Activated CD4-positive, alpha-beta T cell treated with anti-CD3 and anti-CD28 coated beads for 36 hours (primary cell): Measurements from ENCODE around the gene MARF1. TPM values are rescaled to one million over a fixed set of nuclear protein-coding genes. Genes with fewer than 3 reads are reported as not detected.
"Not testable (repeated sequence)": the region's sequence is repeated elsewhere in the genome, so short reads cannot be mapped to it uniquely, and the experiment has no call there.

Experiments
- ATAC-seq: fragments of 200-7000 bp; cut with Tn5 transposase; one replicate; pipeline ENCODE4 v1.10.0; 2021; ENCODE audit warnings: mild to moderate bottlenecking, moderate library complexity
- CTCF ChIA-PET: fragments of 350-600 bp; sonication (Branson Sonifier 250); formaldehyde crosslinking; loops from one replicate; lab custom pipeline; 2021; ENCODE audit warnings: antibody characterized with exemption; lab: Charles Lee
- POLR2A ChIA-PET: fragments of 350-600 bp; sonication (Branson Sonifier 250); formaldehyde crosslinking; loops from one replicate; lab custom pipeline; 2021; ENCODE audit warnings: antibody characterized with exemption, inconsistent platforms; lab: Charles Lee
- DNase-seq: peaks from one replicate; pipeline ENCODE4 v3.0.0-alpha.2; 2020
- H3K27ac Mint-ChIP-seq: one replicate; pipeline ENCODE4 v1.8.0; 2021; ENCODE audit warnings: mixed read lengths
- H3K27me3 Mint-ChIP-seq: one replicate; pipeline ENCODE4 v1.8.0; 2021; ENCODE audit warnings: mixed read lengths
- H3K36me3 Mint-ChIP-seq: one replicate; pipeline ENCODE4 v1.8.0; 2021; ENCODE audit warnings: low read depth, mixed read lengths
- H3K4me1 Mint-ChIP-seq: one replicate; pipeline ENCODE4 v1.8.0; 2021; ENCODE audit warnings: mixed read lengths
- H3K4me3 Mint-ChIP-seq: one replicate; pipeline ENCODE4 v1.8.0; 2021; ENCODE audit warnings: mild to moderate bottlenecking, moderate library complexity, mixed read lengths
- H3K9me3 Mint-ChIP-seq: one replicate; pipeline ENCODE4 v1.8.0; 2021; ENCODE audit warnings: low read depth, mixed read lengths
- intact Hi-C, 2 experiments: fragments of 100-400 bp; cut with DNase I in 1 of 2; cut with micrococcal nuclease in 1 of 2; formaldehyde crosslinking; loops; one replicate each; pipeline versions ENCODE4 v1.14.2 to v1.15.1; 2022 to 2024; cut with DNase I, micrococcal nuclease
- total RNA-seq, 2 experiments: library from RNA; stranded (reverse); gene quantifications; one replicate each; pipeline ENCODE4 v1.2.3, GENCODE V29; 2021

Gene MARF1
- total RNA-seq, 2 experiments from 2014 or later = 50.2 to 72.5 TPM

- peaks cover 51% of the 10 kb centered on the region for H3K36me3 Mint-ChIP-seq
- not testable (repeated sequence) for H3K27me3 Mint-ChIP-seq, DNase-seq, ATAC-seq, H3K4me3 Mint-ChIP-seq, H3K9me3 Mint-ChIP-seq
- peaks cover 32% of the 10 kb centered on the region for H3K4me1 Mint-ChIP-seq
- ChIA-PET CTCF (interaction anchor here (0.6 to 2.4 kb wide), 4 partner anchors 10 to 57 kb away, joined by 3 to 10 read pairs (median 4); no protein-coding TSS in a partner anchor), POLR2A (interaction anchor here (1.0 kb wide), 1 partner anchor 14 kb away, joined by 3 read pairs; no protein-coding TSS in a partner anchor)
- H3K27ac Mint-ChIP-seq = peak overlapping the region; percentile 97
- intact Hi-C loops = loop anchor here in 1 of 2 experiments (1.0 kb wide), 1 partner anchor 22 kb away; the partner anchor contains the start of gene NDE1
Observed at GRCh38 chr16:15672127-15672513, 29.2 kb upstream of the MARF1 start.

GRCh38 chr16:15671530-15672117 lies 28.7 kb upstream of the MARF1 start:
- H3K9me3 Mint-ChIP-seq = no peaks in the 10 kb centered on the region
- DNase-seq (no peak), ATAC-seq (no peak)
- no peak overlapping the region for H3K4me3 Mint-ChIP-seq
- POLR2A ChIA-PET = interaction anchor here (1.0 kb wide), 1 partner anchor 13 kb away, joined by 3 read pairs; no protein-coding TSS in a partner anchor
- intact Hi-C loops = loop anchor here in 1 of 2 experiments (1.0 kb wide), 1 partner anchor 21 kb away; the partner anchor contains the start of gene NDE1
- peaks cover 32% of the 10 kb centered on the region for H3K4me1 Mint-ChIP-seq
- CTCF ChIA-PET = interaction anchor here (0.6 to 2.4 kb wide), 4 partner anchors 10 to 57 kb away, joined by 3 to 10 read pairs (median 4); no protein-coding TSS in a partner anchor
- H3K27me3 Mint-ChIP-seq = no peaks in the 10 kb centered on the region
- peaks cover 50% of the 10 kb centered on the region for H3K36me3 Mint-ChIP-seq
- peak overlapping the region; percentile 97 for H3K27ac Mint-ChIP-seq

- intact Hi-C loops = no loop called here
- Mint-ChIP-seq H3K9me3 (no peaks in the 10 kb centered on the region), H3K4me1 (peaks cover 13% of the 10 kb centered on the region), H3K36me3 (peaks cover 49% of the 10 kb centered on the region), H3K4me3 (no peak overlapping the region), H3K27me3 (no peaks in the 10 kb centered on the region), H3K27ac (no peak overlapping the region)
- POLR2A ChIA-PET = no interaction called here
- ATAC-seq (no peak), DNase-seq (no peak)
- CTCF ChIA-PET = interaction anchor here (0.6 kb wide), 1 partner anchor 24 kb away, joined by 6 read pairs; the partner anchor contains the start of gene MARF1
Observed at GRCh38 chr16:15667091-15667742, 24.3 kb upstream of the MARF1 start.

DNA sequence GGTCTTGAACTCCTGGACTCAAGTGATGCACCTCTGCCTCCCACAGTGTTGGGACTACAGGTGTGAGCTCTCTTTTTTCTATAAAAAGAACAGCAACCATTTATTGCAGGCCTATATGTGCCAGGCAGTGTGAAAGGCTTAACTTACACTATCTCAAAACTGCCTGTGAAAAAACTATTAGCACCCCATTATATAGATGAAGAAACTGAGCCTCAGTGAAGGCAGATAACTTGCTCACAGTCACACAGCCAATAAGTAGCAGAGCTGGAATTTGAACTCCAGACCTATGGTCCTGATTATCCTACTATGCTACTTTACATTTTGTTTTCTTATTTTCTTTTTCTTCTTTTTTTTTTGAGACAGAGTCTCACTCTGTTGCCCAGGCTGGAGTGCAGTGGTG lies 22.2 kb upstream of the MARF1 start:
- Mint-ChIP-seq H3K4me3 (no peak overlapping the region), H3K36me3 (peaks cover 49% of the 10 kb centered on the region), H3K27me3 (no peaks in the 10 kb centered on the region), H3K4me1 (peaks cover 17% of the 10 kb centered on the region), H3K27ac (no peak overlapping the region), H3K9me3 (no peaks in the 10 kb centered on the region)
- no peak for ATAC-seq
- POLR2A ChIA-PET = interaction anchor here (0.6 kb wide), 1 partner anchor 22 kb away, joined by 5 read pairs; the partner anchor contains the start of gene MARF1
- CTCF ChIA-PET = interaction anchor here (1.4 to 1.6 kb wide), 2 partner anchors 17 to 29 kb away, joined by 3 read pairs; no protein-coding TSS in a partner anchor
- intact Hi-C loops = no loop called here
- no peak for DNase-seq

GRCh38 chr16:15660203-15660601 lies 17.2 kb upstream of the MARF1 start:
- peaks cover 39% of the 10 kb centered on the region for H3K36me3 Mint-ChIP-seq

DNA sequence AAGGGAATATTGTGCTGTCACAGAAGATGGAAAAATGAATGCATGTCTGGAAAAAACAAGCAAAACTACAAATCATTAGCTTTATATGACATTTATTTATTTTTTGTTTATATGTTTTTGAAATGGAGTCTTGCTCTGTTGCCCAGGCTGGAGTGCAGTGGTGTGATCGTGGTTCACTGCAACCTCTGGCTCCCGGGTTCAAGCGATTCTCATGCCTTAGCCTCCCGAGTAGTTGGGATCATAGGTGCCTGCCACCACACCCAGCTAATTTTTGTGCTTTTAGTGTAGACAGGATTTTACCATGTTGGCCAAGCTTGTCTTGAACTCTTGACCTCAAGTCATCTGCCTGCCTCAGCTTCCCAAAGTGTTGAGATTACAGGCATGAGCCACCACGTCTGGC lies 15.6 kb upstream of the MARF1 start:
- intact Hi-C loops = loop anchor here in 1 of 2 experiments (1.0 kb wide), 1 partner anchor 12 kb away; no protein-coding TSS in a partner anchor
- ChIA-PET POLR2A (interaction anchor here (0.8 kb wide), 1 partner anchor 13 kb away, joined by 3 read pairs; no protein-coding TSS in a partner anchor), CTCF (interaction anchor here (0.6 to 1.1 kb wide), 3 partner anchors 12 to 16 kb away, joined by 3 to 4 read pairs (median 4); no protein-coding TSS in a partner anchor)
- DNase-seq (no peak), ATAC-seq (no peak)
- Mint-ChIP-seq H3K36me3 (peaks cover 36% of the 10 kb centered on the region), H3K4me1 (peaks cover 48% of the 10 kb centered on the region), H3K4me3 (no peak overlapping the region), H3K9me3 (no peaks in the 10 kb centered on the region), H3K27ac (peak overlapping the region; percentile 62), H3K27me3 (no peaks in the 10 kb centered on the region)

More at GRCh38 chr16:15660203-15660601, 17.2 kb upstream of the MARF1 start:
- no peak for DNase-seq
- intact Hi-C loops = no loop called here
- ChIA-PET CTCF (interaction anchor here (1.1 to 1.9 kb wide), 2 partner anchors 15 to 88 kb away, joined by 3 to 6 read pairs; no protein-coding TSS in a partner anchor), POLR2A (interaction anchor here (0.5 to 0.7 kb wide), 4 partner anchors 10 to 228 kb away, joined by 3 to 6 read pairs (median 4); partner anchors contain the start of gene CEP20)
- no peak overlapping the region for H3K4me3 Mint-ChIP-seq
- ATAC-seq = no peak
- H3K4me1 Mint-ChIP-seq = peaks cover 46% of the 10 kb centered on the region
- H3K9me3 Mint-ChIP-seq = no peaks in the 10 kb centered on the region
- peak overlapping the region; percentile 5 for H3K27ac Mint-ChIP-seq
- no peaks in the 10 kb centered on the region for H3K27me3 Mint-ChIP-seq

GRCh38 chr16:15658149-15658548 lies 15.2 kb upstream of the MARF1 start:
- ChIA-PET CTCF (interaction anchor here (1.0 to 1.1 kb wide), 2 partner anchors 14 to 16 kb away, joined by 3 to 4 read pairs; no protein-coding TSS in a partner anchor), POLR2A (interaction anchor here (0.8 kb wide), 1 partner anchor 14 kb away, joined by 3 read pairs; no protein-coding TSS in a partner anchor)
- no peak for DNase-seq
- Mint-ChIP-seq H3K4me3 (no peak overlapping the region), H3K9me3 (no peaks in the 10 kb centered on the region), H3K27me3 (no peaks in the 10 kb centered on the region), H3K36me3 (peaks cover 38% of the 10 kb centered on the region), H3K4me1 (peaks cover 51% of the 10 kb centered on the region), H3K27ac (peak overlapping the region; percentile 42)
- intact Hi-C loops = loop anchor here in 1 of 2 experiments (1.0 kb wide), 1 partner anchor 12 kb away; no protein-coding TSS in a partner anchor
- no peak for ATAC-seq

GRCh38 chr16:15655561-15655960 lies 12.6 kb upstream of the MARF1 start:
- intact Hi-C loops, ATAC-seq, H3K4me3 Mint-ChIP-seq, CTCF ChIA-PET, H3K27me3 Mint-ChIP-seq, POLR2A ChIA-PET, H3K9me3 Mint-ChIP-seq, H3K27ac Mint-ChIP-seq, DNase-seq: not testable (repeated sequence)
- peaks cover 35% of the 10 kb centered on the region for H3K36me3 Mint-ChIP-seq
- peaks cover 52% of the 10 kb centered on the region for H3K4me1 Mint-ChIP-seq

DNA sequence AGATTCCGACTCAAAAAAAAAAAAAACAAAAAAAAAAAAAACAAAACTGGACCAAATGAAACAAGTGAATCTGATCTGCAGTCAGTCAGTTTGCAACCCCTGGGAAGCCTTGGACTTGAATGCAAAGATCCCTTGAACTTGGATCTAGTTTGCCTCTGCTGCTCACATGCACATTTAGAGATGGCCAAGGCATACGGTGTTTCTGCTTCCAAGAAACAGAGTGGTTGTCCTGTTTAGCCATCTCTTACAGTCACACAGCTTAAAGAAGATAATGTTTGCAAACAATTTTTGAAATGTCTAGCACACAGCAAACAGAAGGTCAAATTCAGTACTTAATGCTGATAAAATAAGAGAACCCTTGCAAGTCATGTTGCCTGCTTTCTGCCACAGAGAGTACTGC lies 11.6 kb upstream of the MARF1 start:
- Mint-ChIP-seq H3K27me3 (no peaks in the 10 kb centered on the region), H3K9me3 (no peaks in the 10 kb centered on the region), H3K4me3 (no peak overlapping the region), H3K27ac (no peak overlapping the region), H3K36me3 (peaks cover 32% of the 10 kb centered on the region), H3K4me1 (peaks cover 45% of the 10 kb centered on the region)
- ChIA-PET CTCF (no interaction called here), POLR2A (no interaction called here)
- intact Hi-C loops = no loop called here
- ATAC-seq (no peak), DNase-seq (no peak)

- Mint-ChIP-seq H3K9me3 (no peaks in the 10 kb centered on the region), H3K36me3 (peaks cover 28% of the 10 kb centered on the region), H3K4me3 (peak overlapping the region; percentile 100), H3K4me1 (peaks cover 38% of the 10 kb centered on the region), H3K27me3 (no peaks in the 10 kb centered on the region), H3K27ac (peak overlapping the region; percentile 7)
- ChIA-PET CTCF (interaction anchor here (1.0 kb wide), 1 partner anchor 10 kb away, joined by 5 read pairs; no protein-coding TSS in a partner anchor), POLR2A (interaction anchor here (0.6 kb wide), 1 partner anchor 42 kb away, joined by 5 read pairs; no protein-coding TSS in a partner anchor)
- ATAC-seq = no peak
- no peak for DNase-seq
- intact Hi-C loops = no loop called here
Observed at GRCh38 chr16:15653227-15653626, 10.3 kb upstream of the MARF1 start.
